Right lobe of liver (tissue), 6 donors: ENCODE measurements around the gene DTNA. TPM values are rescaled to one million over a fixed set of nuclear protein-coding genes. Genes with fewer than 3 reads are reported as not detected.
A peak's percentile ranks its signal among the peaks of the same experiment; 100 is the strongest.

Source experiments
- ATAC-seq, 4 donors: fragments of 200-7000 bp; cut with Tn5 transposase; one replicate each; pipeline ENCODE4 v1.9.1; 2020; ENCODE audit warnings: mild to moderate bottlenecking in 4 of 4, moderate library complexity in 4 of 4
- DNase-seq, 3 donors: peaks; one replicate each; pipeline ENCODE4 v3.0.0-alpha.2; 2020
- H3K27ac ChIP-seq, 3 donors: fragments of 200-600 bp; one replicate each; pipeline ENCODE4 v1.8.0; 2022
- H3K27me3 ChIP-seq, 2 donors: fragments of 200-600 bp; one replicate each; pipeline ENCODE4 v1.8.0; 2022
- H3K36me3 ChIP-seq, 4 donors: fragments of 200-600 bp; sonication (generic) in 1 of 4; one replicate each; pipeline versions ENCODE4 v1.5.1 to v1.8.0; 2017 to 2022; ENCODE audit warnings: control low read depth in 1 of 4
- H3K4me1 ChIP-seq, 4 donors: fragments of 200-600 bp; sonication (generic) in 1 of 4; one replicate each; pipeline versions ENCODE4 v1.5.1 to v1.8.0; 2017 to 2022; ENCODE audit warnings: control low read depth in 1 of 4
- H3K4me3 ChIP-seq, 3 donors: fragments of 200-600 bp; one replicate each; pipeline ENCODE4 v1.8.0; 2022
- H3K9me3 ChIP-seq, 4 donors: fragments of 200-600 bp; sonication (generic) in 1 of 4; one replicate each; pipeline versions ENCODE4 v1.5.1 to v1.8.0; 2017 to 2022; ENCODE audit warnings: control low read depth in 1 of 4
- POLR2A ChIP-seq: fragments of 450-650 bp; IDR thresholded peaks from one replicate; pipeline ENCODE4 v1.6.1; 2017; ENCODE audit warnings: antibody characterized with exemption, mild to moderate bottlenecking
- WGBS: methylation state at CpG from one replicate; pipeline ENCODE4 v1.1.6; 2018; ENCODE audit warnings: low coverage, low lambda C conversion rate; ENCODE audit not compliant: insufficient coverage; ENCODE audit errors: missing lambda C conversion rate; 5-methylcytosine and 5-hydroxymethylcytosine counted together
- intact Hi-C, 2 donors: fragments of 100-400 bp; cut with DNase I; formaldehyde crosslinking; loops; one replicate each; pipeline versions ENCODE4 v1.11.2 to v1.14.1; 2022
- total RNA-seq, 6 experiments: library from RNA; depleted of rRNA in 2 of 6; stranded (reverse); fragments of >200 nt in 2 of 6; fragmentation: NEBNext Ultra II Directional in 3 of 6; extraction: Animal tissue kit (Norgen Biotek cat#: 25700) in 3 of 6; gene quantifications; one replicate each; pipeline versions ENCODE4 v1.1.0 to v1.2.4, GENCODE V29; 2016 to 2023
- TF ChIP-seq, protein P1 (sequence below), 4 donors: fragments of 200-600 bp in 3 of 4; fragments of 450-650 bp in 1 of 4; IDR thresholded peaks; one replicate each; pipeline versions ENCODE4 v1.5.1 to v1.8.0; 2016 to 2022; ENCODE audit warnings: antibody characterized with exemption in 4 of 4, mild to moderate bottlenecking in 2 of 4
- donor health status: DM: no; HTN: yes; CAD: no.
- donor health status: DM: no; HTN: no; CAD: no.
- donor health status: DM: no; HTN: no; CAD: no.
- donor health status: DM: no; HTN: yes; CAD: no.
- donor health status: DM: no; HTN: yes; CAD: no.

DTNA gene
- total RNA-seq, 6 experiments from 2014 or later = 0.90 to 29.4 (median 13.7) TPM

- WGBS = 33% methylated on average over 1 of the region's 2 CpGs
- ATAC-seq = peak in 1 of 4 donors; percentile 22
- DNase-seq = no peak
Observed at GRCh38 chr18:34871435-34871834, 161.3 kb downstream of the DTNA start.

DNA sequence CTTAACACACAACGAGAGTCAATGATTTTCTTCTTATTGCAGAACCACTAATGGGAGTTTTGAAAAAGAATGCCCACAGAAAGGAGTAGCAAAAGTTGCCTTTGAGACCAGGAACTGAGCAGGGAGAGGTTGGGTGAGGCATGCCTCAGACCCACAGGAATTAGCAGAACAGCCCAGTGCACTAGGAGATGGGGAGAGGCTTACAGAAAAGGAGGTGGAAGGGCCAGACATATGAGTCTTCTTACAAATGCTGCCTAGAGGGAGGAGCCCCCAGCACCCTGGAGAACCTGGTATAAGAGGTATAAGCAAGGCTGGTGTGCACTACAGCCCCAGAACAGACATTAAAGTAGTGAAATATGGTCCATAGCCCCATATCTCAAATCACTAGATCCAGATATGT is 162.0 kb downstream of the DTNA start:
- TF ChIP-seq POLR2A = no peak
- TF ChIP-seq, protein P1, sequence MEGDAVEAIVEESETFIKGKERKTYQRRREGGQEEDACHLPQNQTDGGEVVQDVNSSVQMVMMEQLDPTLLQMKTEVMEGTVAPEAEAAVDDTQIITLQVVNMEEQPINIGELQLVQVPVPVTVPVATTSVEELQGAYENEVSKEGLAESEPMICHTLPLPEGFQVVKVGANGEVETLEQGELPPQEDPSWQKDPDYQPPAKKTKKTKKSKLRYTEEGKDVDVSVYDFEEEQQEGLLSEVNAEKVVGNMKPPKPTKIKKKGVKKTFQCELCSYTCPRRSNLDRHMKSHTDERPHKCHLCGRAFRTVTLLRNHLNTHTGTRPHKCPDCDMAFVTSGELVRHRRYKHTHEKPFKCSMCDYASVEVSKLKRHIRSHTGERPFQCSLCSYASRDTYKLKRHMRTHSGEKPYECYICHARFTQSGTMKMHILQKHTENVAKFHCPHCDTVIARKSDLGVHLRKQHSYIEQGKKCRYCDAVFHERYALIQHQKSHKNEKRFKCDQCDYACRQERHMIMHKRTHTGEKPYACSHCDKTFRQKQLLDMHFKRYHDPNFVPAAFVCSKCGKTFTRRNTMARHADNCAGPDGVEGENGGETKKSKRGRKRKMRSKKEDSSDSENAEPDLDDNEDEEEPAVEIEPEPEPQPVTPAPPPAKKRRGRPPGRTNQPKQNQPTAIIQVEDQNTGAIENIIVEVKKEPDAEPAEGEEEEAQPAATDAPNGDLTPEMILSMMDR (IDR thresholded peaks at IDR 0.05) = no peak
- Histone ChIP-seq H3K9me3 (no peaks in the 10 kb centered on the region), H3K4me1 (no peaks in the 10 kb centered on the region), H3K27ac (no peak overlapping the region), H3K36me3 (no peaks in the 10 kb centered on the region), H3K4me3 (no peak overlapping the region), H3K27me3 (no peaks in the 10 kb centered on the region)
- DNase-seq = no peak
- WGBS = 58% methylated on average over 1 of the region's 1 CpG
- no peak for ATAC-seq
- intact Hi-C loops = no loop called here

More at GRCh38 chr18:34871435-34871834, 161.3 kb downstream of the DTNA start:
- no peak overlapping the region for H3K4me3 ChIP-seq
- H3K9me3 ChIP-seq = no peaks in the 10 kb centered on the region
- no peak for TF ChIP-seq POLR2A
- TF ChIP-seq, protein P1 (IDR thresholded peaks at IDR 0.05) = no peak
- no peaks in the 10 kb centered on the region for H3K4me1 ChIP-seq
- H3K27me3 ChIP-seq = no peaks in the 10 kb centered on the region
- intact Hi-C loops = no loop called here
- no peak overlapping the region for H3K27ac ChIP-seq
- no peaks in the 10 kb centered on the region for H3K36me3 ChIP-seq

DNA sequence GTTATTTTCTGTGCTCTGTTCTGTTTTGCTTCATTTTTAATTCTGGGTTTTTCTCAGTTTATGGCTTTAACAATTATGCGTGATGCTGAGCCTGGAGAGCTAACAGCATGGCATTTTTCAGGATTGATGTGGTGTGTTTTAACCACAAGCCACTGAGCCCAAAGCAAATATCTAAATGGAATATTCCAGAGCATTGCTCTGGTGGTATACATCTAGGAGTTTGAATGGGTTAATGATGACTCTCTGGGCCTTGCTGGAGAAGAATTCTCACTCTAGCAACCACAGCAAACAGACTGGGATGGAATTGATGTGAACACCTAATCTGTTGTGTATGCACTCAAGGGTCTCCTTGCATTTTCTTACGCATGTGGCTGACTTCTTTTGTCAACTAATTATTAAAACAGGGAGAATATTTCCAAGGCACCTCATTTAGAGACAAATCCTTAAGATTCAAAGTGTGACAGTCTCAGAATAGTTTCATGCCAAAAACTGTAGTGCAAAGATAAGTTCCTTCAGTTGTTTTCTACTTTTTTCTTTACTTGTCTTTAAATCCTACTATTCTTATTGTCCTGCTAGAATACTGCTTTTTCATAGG is 164.0 kb downstream of the DTNA start:
- no peak for ATAC-seq
- 92% methylated on average over 2 of the region's 2 CpGs for WGBS
- TF ChIP-seq, protein P1 (IDR thresholded peaks at IDR 0.05) = no peak
- TF ChIP-seq POLR2A = no peak
- Histone ChIP-seq H3K27ac (no peak overlapping the region), H3K36me3 (no peaks in the 10 kb centered on the region), H3K4me3 (no peak overlapping the region), H3K9me3 (no peaks in the 10 kb centered on the region), H3K27me3 (no peaks in the 10 kb centered on the region), H3K4me1 (no peaks in the 10 kb centered on the region)
- DNase-seq = no peak
- intact Hi-C loops = no loop called here

DNA sequence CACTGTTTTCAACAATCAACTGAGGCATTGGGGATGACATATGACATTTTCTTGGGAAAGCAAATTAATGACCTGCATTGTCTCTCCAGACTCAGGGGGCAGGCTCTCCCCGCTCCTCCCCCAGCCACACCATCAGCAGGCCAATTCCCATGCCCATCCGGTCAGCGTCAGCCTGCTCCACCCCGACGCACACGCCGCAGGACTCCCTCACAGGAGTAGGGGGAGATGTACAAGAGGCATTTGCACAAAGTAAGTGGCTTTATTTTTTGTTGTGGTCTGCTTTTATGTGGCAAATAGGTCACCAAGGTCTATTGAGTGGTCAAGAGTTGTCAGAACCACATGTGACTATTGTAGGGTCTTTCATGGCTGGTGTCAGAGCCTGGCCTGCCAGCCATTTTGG is 165.1 kb downstream of the DTNA start:
- Histone ChIP-seq H3K36me3 (no peaks in the 10 kb centered on the region), H3K27me3 (no peaks in the 10 kb centered on the region), H3K4me3 (no peak overlapping the region), H3K4me1 (no peaks in the 10 kb centered on the region), H3K27ac (no peak overlapping the region), H3K9me3 (no peaks in the 10 kb centered on the region)
- WGBS = 93% methylated on average over 7 of the region's 7 CpGs
- TF ChIP-seq, protein P1 (IDR thresholded peaks at IDR 0.05) = no peak
- TF ChIP-seq POLR2A = no peak
- no peak for ATAC-seq
- intact Hi-C loops = no loop called here
- DNase-seq = no peak

GRCh38 chr18:34880403-34880802 is 170.3 kb downstream of the DTNA start:
- TF ChIP-seq, protein P1 (IDR thresholded peaks at IDR 0.05) = no peak
- DNase-seq (no peak), ATAC-seq (no peak)
- H3K27ac ChIP-seq = no peak overlapping the region
- intact Hi-C loops = no loop called here
- WGBS = 100% methylated on average over 1 of the region's 1 CpG
- no peaks in the 10 kb centered on the region for H3K4me1 ChIP-seq
- H3K27me3 ChIP-seq = no peaks in the 10 kb centered on the region
- H3K9me3 ChIP-seq = no peaks in the 10 kb centered on the region
- no peak overlapping the region for H3K4me3 ChIP-seq
- H3K36me3 ChIP-seq = no peaks in the 10 kb centered on the region
